A549 (cell line): ENCODE data around the gene MBP. TPM values are rescaled to one million over a fixed set of nuclear protein-coding genes. Genes with fewer than 3 reads are reported as not detected.
A peak's percentile ranks its signal among the peaks of the same experiment; 100 is the strongest.

Experiments
- ATAC-seq, 2 experiments: fragments of 200-7000 bp in 1 of 2; fragments of >200 bp in 1 of 2; cut with Nextera tagmentation in 1 of 2; cut with Tn5 transposase in 1 of 2; 3 replicates each; pipeline versions ENCODE4 v1.8.0 to v1.9.1; 2018 to 2020; ENCODE audit warnings: mild to moderate bottlenecking in 1 of 2, moderate library complexity in 1 of 2
- CTCF ChIA-PET: fragments of 300-600 bp; sonication (Branson Sonifier 250); formaldehyde crosslinking; extraction: SDS; loops from one replicate; lab custom pipeline; 2021; ENCODE audit warnings: antibody characterized with exemption, inconsistent platforms; lab: Yijun Ruan, JAX
- POLR2A ChIA-PET: fragments of 350-600 bp; formaldehyde crosslinking; extraction: SDS; loops from one replicate; lab custom pipeline; 2021; ENCODE audit warnings: antibody characterized with exemption, inconsistent platforms; lab: Yijun Ruan, JAX
- DNase-seq, 2 experiments: peaks; one replicate each; pipeline versions ENCODE4 v3.0.0 to v3.0.0-alpha.2; 2011 to 2016; ENCODE audit warnings: low read depth in 1 of 2, low spot score in 1 of 2
- FAIRE-seq: peaks from 2 replicates; lab custom pipeline; 2011; peaks lifted over from hg19 to GRCh38; lab: Jason Lieb, UNC
- H3K27ac ChIP-seq, 2 experiments: fragments of >200 bp; sonication (Bioruptor Twin); formaldehyde crosslinking; 3 replicates each; pipeline ENCODE4 v1.5.1; 2016 to 2017
- H3K4me1 ChIP-seq: fragments of >200 bp; sonication (Bioruptor Twin); formaldehyde crosslinking; 3 replicates; pipeline ENCODE4 v1.6.1; 2016
- H3K4me2 ChIP-seq: fragments of >200 bp; sonication (Bioruptor Twin); formaldehyde crosslinking; 3 replicates; pipeline ENCODE4 v1.6.1; 2016
- H3K4me3 ChIP-seq: fragments of >200 bp; sonication (Bioruptor Twin); formaldehyde crosslinking; 3 replicates; pipeline ENCODE4 v1.5.1; 2016
- H3K9me3 ChIP-seq: fragments of >200 bp; sonication (Bioruptor Twin); formaldehyde crosslinking; 3 replicates; pipeline ENCODE4 v1.6.1; 2016
- CHD4 ChIP-seq: fragments of 200-600 bp; sonication (generic); IDR thresholded peaks from 2 replicates; pipeline ENCODE4 v1.6.1; 2016; ENCODE audit warnings: antibody characterized with exemption, mild to moderate bottlenecking, borderline replicate concordance
- E2F6 ChIP-seq: IDR thresholded peaks from 2 replicates; pipeline ENCODE4 v1.6.1; 2012; ENCODE audit warnings: low read depth, borderline replicate concordance
- EHF ChIP-seq: fragments of 250-450 bp; sonication (Bioruptor Pico); IDR thresholded peaks from 2 replicates; pipeline ENCODE4 v1.5.0; 2020; ENCODE audit warnings: mild to moderate bottlenecking
- FOSB ChIP-seq: fragments of 250-450 bp; sonication (Bioruptor Pico); IDR thresholded peaks from 2 replicates; pipeline ENCODE4 v1.5.0; 2020; ENCODE audit warnings: mild to moderate bottlenecking, moderate library complexity
- GATA3 ChIP-seq: IDR thresholded peaks from 2 replicates; pipeline ENCODE4 v1.6.1; 2012; ENCODE audit warnings: borderline replicate concordance
- HES2 ChIP-seq: fragments of >200 bp; sonication (Bioruptor Twin); formaldehyde crosslinking; IDR thresholded peaks from 2 replicates; pipeline ENCODE4 v1.6.1; 2016
- HOXB5 ChIP-seq: fragments of 250-450 bp; sonication (Bioruptor Pico); IDR thresholded peaks from 2 replicates; pipeline ENCODE4 v1.5.0; 2020; ENCODE audit warnings: mild to moderate bottlenecking, moderate library complexity
- MAFK ChIP-seq: fragments of 450-650 bp; IDR thresholded peaks from 2 replicates; pipeline ENCODE4 v1.6.1; 2014; ENCODE audit not compliant: partially characterized antibody
- POLR2AphosphoS2 ChIP-seq: conservative IDR thresholded peaks from 2 replicates; pipeline ENCODE4 v1.6.1; 2012; ENCODE audit warnings: low read length, improper control_type of control experiment, inconsistent platforms
- RAD21 ChIP-seq, 2 experiments: fragments of >200 bp in 1 of 2; sonication (Bioruptor Twin) in 1 of 2; formaldehyde crosslinking in 1 of 2; IDR thresholded peaks in 1 of 2; conservative IDR thresholded peaks in 1 of 2; 2 replicates in 1 of 2; 3 replicates in 1 of 2; pipeline ENCODE4 v1.6.1; 2012 to 2018; ENCODE audit warnings: inconsistent platforms in 1 of 2
- RNF2 ChIP-seq: fragments of 200-600 bp; sonication (generic); IDR thresholded peaks from 2 replicates; pipeline ENCODE4 v1.6.1; 2016; ENCODE audit warnings: low read depth, mild to moderate bottlenecking, antibody characterized with exemption, moderate library complexity, borderline replicate concordance
- ZFP36 ChIP-seq: fragments of 450-650 bp; IDR thresholded peaks from 2 replicates; pipeline ENCODE4 v1.6.1; 2014; ENCODE audit warnings: borderline replicate concordance; ENCODE audit not compliant: partially characterized antibody
- WGBS: methylation state at CpG from one replicate; pipeline ENCODE4 v1.1.6; 2017; ENCODE audit errors: missing lambda C conversion rate; 5-methylcytosine and 5-hydroxymethylcytosine counted together
- polyA plus RNA-seq, 4 experiments: library from polyadenylated mRNA; depleted of rRNA in 3 of 4; stranded (reverse); fragments of >200 nt; fragmentation: RNase III in 1 of 4; extraction: RNeasy Plus Mini Kit Qiagen cat#74134 plus additional on column Dnase treatment in 1 of 4; gene quantifications; 2 replicates in 3 of 4; 3 replicates in 1 of 4; pipeline ENCODE4 v1.2.3, GENCODE V29; 2011 to 2017
- TF ChIP-seq, protein P1 (sequence below): fragments of 200-600 bp; sonication (generic); IDR thresholded peaks from 2 replicates; pipeline ENCODE4 v1.6.1; 2016; ENCODE audit warnings: antibody characterized with exemption, mild to moderate bottlenecking, moderate library complexity

MBP gene
- polyA plus RNA-seq, 2 of the 4 experiments (the other 2 are of a cell fraction), result 8.6 to 33.1 TPM

- Histone ChIP-seq H3K27ac (peak overlapping the region; percentile 92 to 93), H3K4me1 (peaks cover 44% of the 10 kb centered on the region), H3K4me2 (no peak overlapping the region), H3K4me3 (no peak overlapping the region), H3K9me3 (no peaks in the 10 kb centered on the region)
- WGBS, result 93% methylated on average over 18 of the region's 18 CpGs
- CTCF ChIA-PET, result interaction anchor here (1.0 to 2.2 kb wide), 3 partner anchors 7 to 95 kb away, joined by 3 to 11 read pairs (median 4); no protein-coding TSS in a partner anchor
- FAIRE-seq, result no peak
- DNase-seq, result no peak
- POLR2A ChIA-PET, result interaction anchor here (1.0 kb wide), 1 partner anchor 11 kb away, joined by 3 read pairs; no protein-coding TSS in a partner anchor
- ATAC-seq, result no peak
- no peak for TF ChIP-seq MAFK
- no peak for TF ChIP-seq POLR2AphosphoS2
- TF ChIP-seq, protein P1, sequence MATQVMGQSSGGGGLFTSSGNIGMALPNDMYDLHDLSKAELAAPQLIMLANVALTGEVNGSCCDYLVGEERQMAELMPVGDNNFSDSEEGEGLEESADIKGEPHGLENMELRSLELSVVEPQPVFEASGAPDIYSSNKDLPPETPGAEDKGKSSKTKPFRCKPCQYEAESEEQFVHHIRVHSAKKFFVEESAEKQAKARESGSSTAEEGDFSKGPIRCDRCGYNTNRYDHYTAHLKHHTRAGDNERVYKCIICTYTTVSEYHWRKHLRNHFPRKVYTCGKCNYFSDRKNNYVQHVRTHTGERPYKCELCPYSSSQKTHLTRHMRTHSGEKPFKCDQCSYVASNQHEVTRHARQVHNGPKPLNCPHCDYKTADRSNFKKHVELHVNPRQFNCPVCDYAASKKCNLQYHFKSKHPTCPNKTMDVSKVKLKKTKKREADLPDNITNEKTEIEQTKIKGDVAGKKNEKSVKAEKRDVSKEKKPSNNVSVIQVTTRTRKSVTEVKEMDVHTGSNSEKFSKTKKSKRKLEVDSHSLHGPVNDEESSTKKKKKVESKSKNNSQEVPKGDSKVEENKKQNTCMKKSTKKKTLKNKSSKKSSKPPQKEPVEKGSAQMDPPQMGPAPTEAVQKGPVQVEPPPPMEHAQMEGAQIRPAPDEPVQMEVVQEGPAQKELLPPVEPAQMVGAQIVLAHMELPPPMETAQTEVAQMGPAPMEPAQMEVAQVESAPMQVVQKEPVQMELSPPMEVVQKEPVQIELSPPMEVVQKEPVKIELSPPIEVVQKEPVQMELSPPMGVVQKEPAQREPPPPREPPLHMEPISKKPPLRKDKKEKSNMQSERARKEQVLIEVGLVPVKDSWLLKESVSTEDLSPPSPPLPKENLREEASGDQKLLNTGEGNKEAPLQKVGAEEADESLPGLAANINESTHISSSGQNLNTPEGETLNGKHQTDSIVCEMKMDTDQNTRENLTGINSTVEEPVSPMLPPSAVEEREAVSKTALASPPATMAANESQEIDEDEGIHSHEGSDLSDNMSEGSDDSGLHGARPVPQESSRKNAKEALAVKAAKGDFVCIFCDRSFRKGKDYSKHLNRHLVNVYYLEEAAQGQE, result no peak
- TF ChIP-seq GATA3, result no peak
Measured at GRCh38 chr18:77116201-77117080, 16.1 kb downstream of the MBP start.

DNA sequence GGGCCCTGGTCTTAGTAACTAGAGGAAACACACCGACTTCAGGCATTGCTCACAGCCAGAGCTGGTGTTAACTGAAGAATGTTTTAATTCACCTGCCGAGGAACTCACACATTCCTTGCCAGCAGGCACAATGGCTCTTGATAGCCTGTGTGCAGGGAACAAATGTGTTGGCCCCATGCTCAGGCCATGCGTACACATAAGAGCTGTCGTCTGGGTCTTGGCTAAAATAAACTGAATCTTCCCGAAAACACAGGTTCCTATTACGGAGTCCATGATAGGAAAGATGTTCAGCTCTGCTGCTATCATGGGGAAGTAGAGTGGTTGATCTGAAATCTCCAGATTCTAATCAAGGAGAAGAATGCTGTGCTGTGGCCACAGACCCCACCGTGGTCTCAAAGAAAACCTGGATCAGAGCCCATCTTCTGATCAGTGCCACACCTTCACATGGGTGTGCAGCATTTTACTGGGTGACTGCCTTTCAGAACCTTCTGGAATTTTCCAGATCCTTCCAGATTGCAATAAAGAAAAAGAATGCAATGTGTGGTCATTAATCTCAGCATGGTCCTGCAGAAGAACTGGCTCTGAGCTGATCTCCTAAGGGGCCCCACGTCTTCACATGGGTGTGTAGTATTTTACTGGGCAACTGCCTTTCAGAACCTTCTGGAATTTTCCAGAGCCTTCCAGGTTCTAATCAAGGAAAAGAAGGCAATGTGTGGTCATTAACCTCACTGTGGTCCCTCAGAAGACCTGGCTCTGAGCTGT is 17.2 kb downstream of the MBP start:
- Histone ChIP-seq H3K4me3 (no peak overlapping the region), H3K9me3 (no peaks in the 10 kb centered on the region), H3K27ac (peak overlapping the region; percentile 92 to 93), H3K4me1 (peaks cover 48% of the 10 kb centered on the region), H3K4me2 (peak overlapping the region; percentile 80)
- CTCF ChIA-PET, result interaction anchor here (0.7 to 2.2 kb wide), 7 partner anchors 8 to 535 kb away, joined by 3 to 11 read pairs (median 4); no protein-coding TSS in a partner anchor
- WGBS, result 36% methylated on average over 6 of the region's 8 CpGs
- DNase-seq, result no peak
- POLR2A ChIA-PET, result interaction anchor here (1.2 to 2.3 kb wide), 5 partner anchors 8 to 48 kb away, joined by 3 to 13 read pairs (median 9); no protein-coding TSS in a partner anchor
- TF ChIP-seq FOSB (CRISPR knock-in tag), result no peak
- no peak for TF ChIP-seq ZFP36
- no peak for TF ChIP-seq RAD21 (conservative IDR thresholded peaks at IDR 0.05 in 1 of 2, IDR thresholded peaks at IDR 0.05 in 1 of 2)
- TF ChIP-seq E2F6, result 0 out of 2 replicates have a peak, but pooled peaks have one; percentile 13
- TF ChIP-seq EHF (CRISPR knock-in tag), result peak; percentile 26; the same call in 1 of the 2 replicates
- TF ChIP-seq, protein P1, result no peak
- TF ChIP-seq HES2, result no peak
- TF ChIP-seq HOXB5 (CRISPR knock-in tag), result 0 out of 2 replicates have a peak, but pooled peaks have one; percentile 51
- no peak for TF ChIP-seq CHD4
- TF ChIP-seq RNF2, result no peak
- no peak for ATAC-seq
- FAIRE-seq, result no peak
